ENCODE data around the gene BRSK2. TPM values are rescaled to one million over a fixed set of nuclear protein-coding genes. Genes with fewer than 3 reads are reported as not detected.

The BRSK2 gene
- total RNA-seq, 6 donors from 2014 or later, result 0.11 to 0.54 (median 0.25) TPM; not detected in 2

GRCh38 chr11:1481483-1481825, 91.7 kb downstream of the BRSK2 start:
- 75 to 100% methylated on average over 2 of the region's 2 CpGs for WGBS, 2 donors
- Histone ChIP-seq H3K27me3 (no peaks in the 10 kb centered on the region), H3K27ac (peak overlapping the region; percentile 58 to 69 (median 63)), H3K36me3 (peaks cover 11 to 53% (median 43%) of the 10 kb centered on the region in 4 donors), H3K4me3 (no peak overlapping the region), H3K9me3 (no peaks in the 10 kb centered on the region), H3K4me1 (peaks cover 45 to 56% (median 47%) of the 10 kb centered on the region in 4 donors)
- DNase-seq (no peak), ATAC-seq (ENCODE audit: low FRiP score in 2 of 2) (no peak)
- TF ChIP-seq POLR2A (IDR thresholded peaks at IDR 0.05) (no peak), POLR2AphosphoS5 (IDR thresholded peaks at IDR 0.05) (no peak), EP300 (IDR thresholded peaks at IDR 0.05) (no peak), CTCF (IDR thresholded peaks at IDR 0.05) (no peak)

GRCh38 chr11:1481861-1482441, 92.2 kb downstream of the BRSK2 start:
- peak overlapping the region; percentile 58 to 69 (median 63) for H3K27ac ChIP-seq
- TF ChIP-seq POLR2A (IDR thresholded peaks at IDR 0.05) (no peak), CTCF (IDR thresholded peaks at IDR 0.05) (no peak), EP300 (IDR thresholded peaks at IDR 0.05) (no peak), POLR2AphosphoS5 (IDR thresholded peaks at IDR 0.05) (no peak)
- DNase-seq (peak in 1 of 2 donors; percentile 73), ATAC-seq (ENCODE audit: low FRiP score in 2 of 2) (no peak)
- peaks cover 11 to 48% (median 39%) of the 10 kb centered on the region in 4 donors for H3K36me3 ChIP-seq
- peaks cover 50 to 61% (median 52%) of the 10 kb centered on the region in 4 donors for H3K4me1 ChIP-seq
- no peaks in the 10 kb centered on the region for H3K9me3 ChIP-seq
- no peak overlapping the region for H3K4me3 ChIP-seq
- 84 to 95% methylated on average over 4 to 13 of the region's 16 CpGs for WGBS, 2 donors
- H3K27me3 ChIP-seq, result no peaks in the 10 kb centered on the region

GRCh38 chr11:1482581-1483444, 93.1 kb downstream of the BRSK2 start:
- TF ChIP-seq EP300 (IDR thresholded peaks at IDR 0.05) (no peak), CTCF (IDR thresholded peaks at IDR 0.05) (peak in 1 of 6 experiments; percentile 8)
- Histone ChIP-seq H3K27me3 (no peaks in the 10 kb centered on the region), H3K4me3 (no peak overlapping the region), H3K9me3 (no peaks in the 10 kb centered on the region), H3K4me1 (peaks cover 59 to 69% (median 60%) of the 10 kb centered on the region in 4 donors), H3K27ac (peak overlapping the region; percentile 58 to 69 (median 63)), H3K36me3 (peaks cover 11 to 40% (median 30%) of the 10 kb centered on the region in 4 donors)
- DNase-seq (peak; percentile 79 to 81), ATAC-seq (ENCODE audit: low FRiP score in 2 of 2) (no peak)
- WGBS, 2 donors, result 65 to 67% methylated on average over 20 to 32 of the region's 32 CpGs

GRCh38 chr11:1483445-1483961, 93.8 kb downstream of the BRSK2 start:
- ATAC-seq (ENCODE audit: low FRiP score in 2 of 2) (no peak), DNase-seq (no peak)
- no peak overlapping the region for H3K4me3 ChIP-seq
- H3K27ac ChIP-seq, result peak overlapping the region; percentile 48 to 69 (median 60)
- no peak for TF ChIP-seq CTCF (IDR thresholded peaks at IDR 0.05)
- no peak for TF ChIP-seq POLR2A (IDR thresholded peaks at IDR 0.05)
- TF ChIP-seq POLR2AphosphoS5 (IDR thresholded peaks at IDR 0.05), result no peak
- TF ChIP-seq EP300 (IDR thresholded peaks at IDR 0.05), result no peak
- peaks cover 66 to 71% (median 67%) of the 10 kb centered on the region in 4 donors for H3K4me1 ChIP-seq
- peaks cover 8 to 33% (median 23%) of the 10 kb centered on the region in 4 donors for H3K36me3 ChIP-seq
- H3K9me3 ChIP-seq, result no peaks in the 10 kb centered on the region
- 53 to 54% methylated on average over 4 to 6 of the region's 6 CpGs for WGBS, 2 donors
- H3K27me3 ChIP-seq, result no peaks in the 10 kb centered on the region

Data from upper lobe of left lung (tissue), 6 donors.